Measurements from ENCODE around the gene BRINP3.

DNA sequence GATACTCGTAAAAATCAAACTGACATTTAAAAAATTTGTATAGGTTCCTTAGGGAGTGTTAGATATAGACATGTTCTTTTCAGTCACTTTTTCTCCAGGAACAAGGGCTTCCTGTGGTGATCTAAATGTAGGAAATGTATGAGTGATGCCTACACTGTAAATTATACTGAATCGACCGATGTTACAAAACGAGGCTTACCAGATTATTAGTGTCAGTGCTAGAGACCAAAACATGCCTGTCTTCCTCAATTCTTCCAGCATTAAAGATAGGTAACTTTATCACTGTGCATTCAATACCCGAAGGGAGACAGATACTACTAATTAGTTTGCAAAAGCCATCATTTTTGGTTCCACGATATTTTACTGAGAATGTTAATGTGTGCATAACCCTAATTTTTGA is 86.1 kb downstream of the BRINP3 start:
- TF ChIP-seq, protein P1, sequence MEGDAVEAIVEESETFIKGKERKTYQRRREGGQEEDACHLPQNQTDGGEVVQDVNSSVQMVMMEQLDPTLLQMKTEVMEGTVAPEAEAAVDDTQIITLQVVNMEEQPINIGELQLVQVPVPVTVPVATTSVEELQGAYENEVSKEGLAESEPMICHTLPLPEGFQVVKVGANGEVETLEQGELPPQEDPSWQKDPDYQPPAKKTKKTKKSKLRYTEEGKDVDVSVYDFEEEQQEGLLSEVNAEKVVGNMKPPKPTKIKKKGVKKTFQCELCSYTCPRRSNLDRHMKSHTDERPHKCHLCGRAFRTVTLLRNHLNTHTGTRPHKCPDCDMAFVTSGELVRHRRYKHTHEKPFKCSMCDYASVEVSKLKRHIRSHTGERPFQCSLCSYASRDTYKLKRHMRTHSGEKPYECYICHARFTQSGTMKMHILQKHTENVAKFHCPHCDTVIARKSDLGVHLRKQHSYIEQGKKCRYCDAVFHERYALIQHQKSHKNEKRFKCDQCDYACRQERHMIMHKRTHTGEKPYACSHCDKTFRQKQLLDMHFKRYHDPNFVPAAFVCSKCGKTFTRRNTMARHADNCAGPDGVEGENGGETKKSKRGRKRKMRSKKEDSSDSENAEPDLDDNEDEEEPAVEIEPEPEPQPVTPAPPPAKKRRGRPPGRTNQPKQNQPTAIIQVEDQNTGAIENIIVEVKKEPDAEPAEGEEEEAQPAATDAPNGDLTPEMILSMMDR (conservative IDR thresholded peaks at IDR 0.05; ENCODE audit: low read depth, low read length) = no peak
- no peak for TF ChIP-seq EZH2phosphoT487 (IDR thresholded peaks at IDR 0.05; ENCODE audit: borderline replicate concordance, low read length)

Data from PC-3 (cell line).